ENCODE data around the gene UBR3.
"Not testable (repeated sequence)": the region's sequence is repeated elsewhere in the genome, so short reads cannot be mapped to it uniquely, and the experiment has no call there.

Gene UBR3

DNA sequence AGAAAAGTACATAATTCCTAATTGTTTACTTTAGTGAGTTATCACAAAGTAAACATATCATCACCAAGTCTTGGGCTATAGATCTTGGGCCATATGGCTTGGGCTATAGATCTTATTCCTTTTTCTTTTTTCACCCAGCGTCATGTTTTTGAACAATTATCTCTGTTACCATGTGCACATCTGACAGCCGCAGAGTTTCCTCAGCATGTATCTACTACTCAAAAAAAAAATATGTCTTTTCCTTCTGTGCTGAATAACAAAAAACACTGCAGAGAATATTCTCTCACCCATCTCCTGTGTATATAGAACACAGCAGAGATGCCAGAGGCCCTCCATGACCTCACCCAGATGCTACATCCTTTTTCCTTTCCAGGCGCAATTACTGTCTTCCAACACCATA, 274.5 kb downstream of the UBR3 start:
- Histone ChIP-seq H3K9me3 (ENCODE audit: control insufficient read depth, insufficient read depth, low read length) (no peaks in the 10 kb centered on the region), H3K36me3 (ENCODE audit: control insufficient read depth, insufficient read depth, low read length) (no peaks in the 10 kb centered on the region), H3K27me3 (ENCODE audit: control insufficient read depth, insufficient read depth, low read length) (no peaks in the 10 kb centered on the region), H3K4me1 (ENCODE audit: control insufficient read depth, insufficient read depth, low read length) (0 out of 2 replicates have a peak, but pooled peaks cover 1% of the 10 kb centered on the region), H3K27ac (ENCODE audit: low read length) (no peak overlapping the region), H3K4me3 (ENCODE audit: low read length) (no peak overlapping the region)
- DNase-seq (ENCODE audit: low read depth, low spot score), result no peak
- WGBS (ENCODE audit: insufficient coverage, insufficient read length), result no CpG with 5 or more reads among the region's 3 CpGs

DNA sequence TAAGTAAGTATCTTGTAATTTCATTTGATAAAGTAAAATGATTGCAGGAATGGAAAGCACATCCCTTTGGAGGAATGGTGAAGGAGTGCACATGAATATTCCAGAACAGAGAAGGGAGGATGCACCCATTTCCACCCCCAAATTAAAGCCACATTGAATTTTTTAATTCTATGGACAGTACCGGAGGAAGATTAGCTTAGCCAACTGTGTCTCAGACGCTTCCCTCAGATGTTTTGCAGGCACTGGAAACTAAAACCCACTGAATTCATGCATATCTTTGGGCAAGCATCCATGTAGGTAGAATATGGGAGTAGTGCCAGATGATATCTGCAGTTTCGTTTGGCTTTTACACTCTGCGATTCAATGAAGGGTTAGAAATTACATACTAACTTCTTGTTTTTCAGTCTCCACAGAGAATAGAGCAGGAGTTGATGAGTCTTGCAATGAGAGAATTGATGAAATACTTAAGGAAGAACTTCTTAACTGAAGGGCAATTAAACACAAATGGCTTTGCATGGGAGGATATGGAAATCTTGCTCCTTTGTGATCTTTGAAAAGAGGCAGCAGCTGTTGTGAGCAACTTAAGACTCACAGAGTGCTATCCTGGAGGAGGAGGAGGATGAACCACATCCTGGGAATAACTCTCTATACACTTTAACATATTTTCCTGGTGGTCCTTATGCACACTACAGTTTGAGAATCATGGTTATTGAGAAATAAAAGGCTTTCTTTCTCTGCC, 279.0 kb downstream of the UBR3 start:
- DNase-seq (ENCODE audit: low read depth, low spot score), result peak; percentile 35
- WGBS (ENCODE audit: insufficient coverage, insufficient read length), result no CpG with 5 or more reads among the region's 4 CpGs
- no peak overlapping the region for H3K4me3 ChIP-seq (ENCODE audit: low read length)
- H3K36me3 ChIP-seq (ENCODE audit: control insufficient read depth, insufficient read depth, low read length), result no peaks in the 10 kb centered on the region
- no peak overlapping the region for H3K27ac ChIP-seq (ENCODE audit: low read length)
- H3K9me3 ChIP-seq (ENCODE audit: control insufficient read depth, insufficient read depth, low read length), result no peaks in the 10 kb centered on the region
- 0 out of 2 replicates have a peak, but pooled peaks cover 1% of the 10 kb centered on the region for H3K4me1 ChIP-seq (ENCODE audit: control insufficient read depth, insufficient read depth, low read length)
- no peaks in the 10 kb centered on the region for H3K27me3 ChIP-seq (ENCODE audit: control insufficient read depth, insufficient read depth, low read length)

DNA sequence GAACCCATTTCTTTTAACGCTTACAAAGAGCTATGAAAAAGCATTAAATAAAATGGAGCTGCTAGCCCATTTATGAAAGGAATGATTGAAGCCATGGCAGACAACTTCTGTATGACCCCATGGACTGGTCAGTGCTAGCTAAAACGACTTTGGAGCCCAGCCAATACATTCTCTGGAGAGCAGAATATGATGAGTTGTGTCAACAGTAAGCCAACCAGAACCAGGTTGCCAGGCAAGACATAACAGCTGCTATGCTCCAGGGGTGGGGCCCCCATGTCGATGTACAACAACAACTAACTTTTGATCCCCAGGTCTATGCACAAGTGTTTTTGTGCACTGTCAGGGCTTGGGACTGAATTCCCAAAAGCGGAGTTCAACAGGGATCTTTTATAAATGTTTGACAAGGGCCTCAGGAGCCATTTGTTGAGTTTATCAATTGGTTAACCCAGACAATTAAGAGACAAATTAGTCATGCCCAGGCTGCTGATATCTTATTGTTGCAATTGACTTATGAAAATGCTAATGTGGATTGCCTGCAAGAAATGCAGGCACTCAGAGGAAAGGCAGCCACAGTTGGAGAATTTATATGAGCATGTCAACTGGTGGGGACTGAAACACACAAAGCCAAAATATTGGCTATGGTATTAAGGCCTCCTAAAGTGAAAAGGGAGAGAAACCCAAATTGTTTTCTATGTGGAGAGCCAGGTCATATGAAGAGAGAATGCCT, 286.1 kb downstream of the UBR3 start:
- Histone ChIP-seq H3K27me3 (ENCODE audit: control insufficient read depth, insufficient read depth, low read length) (no peaks in the 10 kb centered on the region), H3K4me1 (ENCODE audit: control insufficient read depth, insufficient read depth, low read length) (no peaks in the 10 kb centered on the region), H3K9me3 (ENCODE audit: control insufficient read depth, insufficient read depth, low read length) (peaks cover 4% of the 10 kb centered on the region), H3K36me3 (ENCODE audit: control insufficient read depth, insufficient read depth, low read length) (no peaks in the 10 kb centered on the region), H3K4me3 (ENCODE audit: low read length) (no peak overlapping the region), H3K27ac (ENCODE audit: low read length) (no peak overlapping the region)
- no peak for DNase-seq (ENCODE audit: low read depth, low spot score)
- WGBS (ENCODE audit: insufficient coverage, insufficient read length), result no CpG with 5 or more reads among the region's 4 CpGs

DNA sequence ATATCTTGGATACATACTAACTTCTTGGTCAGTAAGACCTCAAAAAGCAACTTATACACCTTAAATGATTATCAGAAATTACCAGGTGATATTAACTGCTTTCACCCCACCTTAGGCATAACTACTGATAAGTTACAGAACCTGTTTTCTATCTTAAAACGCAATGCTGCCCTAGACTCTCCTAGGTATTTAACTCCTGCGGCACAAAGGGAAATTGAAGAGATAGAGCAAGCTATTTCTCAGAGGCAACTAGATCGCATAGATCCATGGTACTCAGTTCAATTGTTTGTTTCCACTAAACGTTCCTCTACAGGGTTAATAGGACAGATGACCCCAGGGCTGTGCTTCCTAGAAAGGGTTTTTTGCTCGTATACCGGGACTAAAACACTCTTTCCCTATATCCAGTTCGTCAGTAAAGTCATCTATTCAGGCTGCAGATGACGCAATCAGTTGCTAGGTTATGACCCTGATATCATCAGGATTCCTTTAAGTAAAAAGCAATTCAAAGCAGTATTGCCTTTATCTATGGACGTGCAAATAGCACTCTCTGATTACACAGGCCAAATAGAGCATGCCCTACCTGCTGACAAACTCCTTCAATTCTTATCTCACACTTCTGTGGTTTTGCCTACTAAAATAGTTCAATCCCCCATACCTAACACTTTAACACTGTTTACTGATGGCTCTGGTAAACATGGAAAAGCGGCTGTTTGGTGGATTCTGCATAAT, 288.4 kb downstream of the UBR3 start:
- Histone ChIP-seq H3K27me3 (ENCODE audit: control insufficient read depth, insufficient read depth, low read length) (no peaks in the 10 kb centered on the region), H3K4me3 (ENCODE audit: low read length) (no peak overlapping the region), H3K4me1 (ENCODE audit: control insufficient read depth, insufficient read depth, low read length) (no peaks in the 10 kb centered on the region), H3K9me3 (ENCODE audit: control insufficient read depth, insufficient read depth, low read length) (peaks cover 4% of the 10 kb centered on the region), H3K27ac (ENCODE audit: low read length) (no peak overlapping the region), H3K36me3 (ENCODE audit: control insufficient read depth, insufficient read depth, low read length) (no peaks in the 10 kb centered on the region; the same call in 1 of the 2 replicates)
- WGBS (ENCODE audit: insufficient coverage, insufficient read length), result no CpG with 5 or more reads among the region's 10 CpGs
- no peak for DNase-seq (ENCODE audit: low read depth, low spot score)

DNA sequence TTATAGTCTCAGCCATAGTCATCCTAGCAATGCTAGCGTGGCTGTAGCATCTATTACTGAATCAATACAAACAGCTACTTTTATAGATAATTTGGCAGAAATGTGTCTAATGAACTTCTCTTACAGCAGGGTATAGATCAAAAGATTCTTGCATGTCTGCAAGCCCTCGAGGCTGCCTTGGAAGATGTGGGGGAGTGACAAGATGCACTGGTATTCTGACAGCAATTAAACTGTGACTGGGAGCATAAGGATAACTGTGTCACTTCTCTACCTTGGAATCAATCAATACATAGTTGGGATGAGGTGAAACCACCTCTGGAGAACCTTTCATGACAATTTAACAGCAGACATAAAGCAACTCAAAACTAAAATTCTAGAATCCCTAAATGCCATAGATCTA, 291.4 kb downstream of the UBR3 start:
- H3K9me3 ChIP-seq (ENCODE audit: control insufficient read depth, insufficient read depth, low read length), result no peaks in the 10 kb centered on the region; the same call in 1 of the 2 replicates
- no peak for DNase-seq (ENCODE audit: low read depth, low spot score)
- H3K27ac ChIP-seq (ENCODE audit: low read length), result no peak overlapping the region
- no peaks in the 10 kb centered on the region; the same call in 1 of the 2 replicates for H3K36me3 ChIP-seq (ENCODE audit: control insufficient read depth, insufficient read depth, low read length)
- WGBS (ENCODE audit: insufficient coverage, insufficient read length), result no CpG with 5 or more reads among the region's 2 CpGs
- H3K4me1 ChIP-seq (ENCODE audit: control insufficient read depth, insufficient read depth, low read length), result no peaks in the 10 kb centered on the region
- no peaks in the 10 kb centered on the region for H3K27me3 ChIP-seq (ENCODE audit: control insufficient read depth, insufficient read depth, low read length)
- H3K4me3 ChIP-seq (ENCODE audit: low read length), result no peak overlapping the region

DNA sequence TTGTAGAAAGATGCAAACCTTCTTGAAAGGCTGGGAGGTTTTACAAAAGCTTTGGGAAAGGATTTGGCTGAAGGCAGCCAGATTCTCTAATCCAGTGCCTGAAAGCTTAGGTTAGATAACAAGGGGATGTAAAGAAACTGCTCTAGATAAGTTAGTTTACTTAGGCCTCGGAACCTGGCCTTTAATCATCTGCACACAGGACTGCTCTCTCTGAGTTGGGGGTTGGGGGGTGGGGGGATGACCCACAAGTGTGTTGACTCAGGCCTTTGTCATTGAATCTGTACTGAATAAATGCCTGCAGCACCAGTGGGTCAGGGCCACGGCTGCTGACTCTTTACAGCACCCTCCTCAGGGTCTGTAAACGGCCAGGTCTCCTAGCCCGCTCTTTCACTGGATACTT, 292.1 kb downstream of the UBR3 start:
- no CpG with 5 or more reads among the region's 4 CpGs for WGBS (ENCODE audit: insufficient coverage, insufficient read length)
- H3K4me3 ChIP-seq (ENCODE audit: low read length); H3K9me3 ChIP-seq (ENCODE audit: control insufficient read depth, insufficient read depth, low read length); H3K27me3 ChIP-seq (ENCODE audit: control insufficient read depth, insufficient read depth, low read length); DNase-seq (ENCODE audit: low read depth, low spot score); H3K4me1 ChIP-seq (ENCODE audit: control insufficient read depth, insufficient read depth, low read length); H3K36me3 ChIP-seq (ENCODE audit: control insufficient read depth, insufficient read depth, low read length); H3K27ac ChIP-seq (ENCODE audit: low read length): not testable (repeated sequence)

DNA sequence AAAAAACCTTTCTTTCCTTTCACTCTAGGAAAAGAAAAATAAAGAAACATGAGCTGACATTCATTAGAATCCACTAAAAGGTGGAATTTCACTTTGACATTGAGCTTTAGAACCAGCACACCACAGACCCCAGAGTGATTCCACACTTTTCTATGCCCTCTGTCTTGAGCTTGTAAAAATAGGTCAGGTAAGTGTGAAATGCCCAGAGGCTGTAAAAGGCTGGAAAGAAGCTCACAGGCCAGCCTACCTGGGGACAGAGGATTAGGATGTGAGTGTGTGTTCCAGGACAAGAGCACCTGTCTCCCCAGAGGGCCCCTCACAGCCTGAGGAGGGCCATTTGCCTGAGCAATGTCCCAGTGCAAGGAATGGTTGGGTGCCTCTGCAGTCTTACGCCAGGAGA, 294.4 kb downstream of the UBR3 start:
- Histone ChIP-seq H3K4me1 (ENCODE audit: control insufficient read depth, insufficient read depth, low read length) (no peaks in the 10 kb centered on the region), H3K36me3 (ENCODE audit: control insufficient read depth, insufficient read depth, low read length) (no peaks in the 10 kb centered on the region; the same call in 1 of the 2 replicates), H3K27me3 (ENCODE audit: control insufficient read depth, insufficient read depth, low read length) (no peaks in the 10 kb centered on the region), H3K27ac (ENCODE audit: low read length) (no peak overlapping the region), H3K9me3 (ENCODE audit: control insufficient read depth, insufficient read depth, low read length) (no peaks in the 10 kb centered on the region; the same call in 1 of the 2 replicates), H3K4me3 (ENCODE audit: low read length) (no peak overlapping the region; the same call in 1 of the 2 replicates)
- no CpG with 5 or more reads among the region's 1 CpG for WGBS (ENCODE audit: insufficient coverage, insufficient read length)
- DNase-seq (ENCODE audit: low read depth, low spot score), result no peak

DNA sequence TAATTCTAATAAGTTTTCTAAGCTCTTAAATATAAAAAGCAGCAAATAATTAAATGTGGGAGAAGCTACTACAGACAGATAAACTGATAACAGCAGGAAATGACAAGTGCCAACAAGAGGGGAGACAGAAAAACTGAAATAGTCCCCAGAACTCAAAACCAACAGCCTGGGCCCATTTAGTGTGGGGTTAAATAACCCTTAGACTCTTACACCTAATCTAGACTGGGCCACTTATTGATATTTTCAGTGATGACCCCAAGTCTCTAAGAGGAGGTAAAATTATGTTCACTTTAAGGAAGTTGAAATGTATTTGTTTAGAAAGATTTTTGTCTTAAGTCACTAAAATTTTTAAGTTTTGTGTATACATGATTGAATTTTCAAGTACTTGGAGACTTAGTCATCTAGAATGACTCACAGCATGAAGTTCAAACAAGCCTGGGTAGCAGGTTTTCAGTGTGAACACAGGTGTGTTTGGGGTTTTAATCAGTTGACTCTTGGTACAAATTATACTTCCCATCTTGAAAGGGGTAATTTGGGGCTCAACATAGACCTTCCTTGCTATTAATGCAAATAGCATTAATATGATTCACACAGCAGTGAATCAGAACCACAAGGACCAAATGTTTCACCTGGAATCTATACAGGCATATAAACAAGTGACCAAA, 295.8 kb downstream of the UBR3 start:
- Histone ChIP-seq H3K4me1 (ENCODE audit: control insufficient read depth, insufficient read depth, low read length) (no peaks in the 10 kb centered on the region), H3K36me3 (ENCODE audit: control insufficient read depth, insufficient read depth, low read length) (no peaks in the 10 kb centered on the region; the same call in 1 of the 2 replicates), H3K27me3 (ENCODE audit: control insufficient read depth, insufficient read depth, low read length) (no peaks in the 10 kb centered on the region), H3K9me3 (ENCODE audit: control insufficient read depth, insufficient read depth, low read length) (no peaks in the 10 kb centered on the region; the same call in 1 of the 2 replicates), H3K27ac (ENCODE audit: low read length) (no peak overlapping the region), H3K4me3 (ENCODE audit: low read length) (no peak overlapping the region)
- no peak for DNase-seq (ENCODE audit: low read depth, low spot score)

DNA sequence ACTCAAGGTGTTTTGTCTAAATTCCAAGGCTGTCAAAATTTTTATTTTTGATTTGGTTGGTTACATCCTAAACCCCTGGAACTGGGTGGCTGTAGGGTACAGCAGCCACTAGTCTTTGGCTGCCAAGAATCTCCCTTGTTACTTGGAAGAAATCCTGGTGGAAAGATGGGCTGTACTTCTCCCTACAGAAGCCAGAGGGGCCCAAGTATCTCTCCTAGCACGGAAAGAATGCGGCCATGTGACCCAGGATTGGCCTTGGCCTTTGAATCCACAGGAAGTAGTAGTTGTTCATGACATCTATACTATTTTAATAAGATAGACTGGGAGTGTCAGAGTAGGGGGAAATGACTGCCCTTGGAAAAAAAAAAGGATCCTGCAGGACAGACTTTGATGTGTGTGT, 296.3 kb downstream of the UBR3 start:
- peak; percentile 25 for DNase-seq (ENCODE audit: low read depth, low spot score)
- Histone ChIP-seq H3K36me3 (ENCODE audit: control insufficient read depth, insufficient read depth, low read length) (no peaks in the 10 kb centered on the region; the same call in 1 of the 2 replicates), H3K4me3 (ENCODE audit: low read length) (no peak overlapping the region), H3K9me3 (ENCODE audit: control insufficient read depth, insufficient read depth, low read length) (no peaks in the 10 kb centered on the region; the same call in 1 of the 2 replicates), H3K27me3 (ENCODE audit: control insufficient read depth, insufficient read depth, low read length) (no peaks in the 10 kb centered on the region), H3K4me1 (ENCODE audit: control insufficient read depth, insufficient read depth, low read length) (no peaks in the 10 kb centered on the region), H3K27ac (ENCODE audit: low read length) (no peak overlapping the region)
- WGBS (ENCODE audit: insufficient coverage, insufficient read length), result no CpG with 5 or more reads among the region's 2 CpGs

DNA sequence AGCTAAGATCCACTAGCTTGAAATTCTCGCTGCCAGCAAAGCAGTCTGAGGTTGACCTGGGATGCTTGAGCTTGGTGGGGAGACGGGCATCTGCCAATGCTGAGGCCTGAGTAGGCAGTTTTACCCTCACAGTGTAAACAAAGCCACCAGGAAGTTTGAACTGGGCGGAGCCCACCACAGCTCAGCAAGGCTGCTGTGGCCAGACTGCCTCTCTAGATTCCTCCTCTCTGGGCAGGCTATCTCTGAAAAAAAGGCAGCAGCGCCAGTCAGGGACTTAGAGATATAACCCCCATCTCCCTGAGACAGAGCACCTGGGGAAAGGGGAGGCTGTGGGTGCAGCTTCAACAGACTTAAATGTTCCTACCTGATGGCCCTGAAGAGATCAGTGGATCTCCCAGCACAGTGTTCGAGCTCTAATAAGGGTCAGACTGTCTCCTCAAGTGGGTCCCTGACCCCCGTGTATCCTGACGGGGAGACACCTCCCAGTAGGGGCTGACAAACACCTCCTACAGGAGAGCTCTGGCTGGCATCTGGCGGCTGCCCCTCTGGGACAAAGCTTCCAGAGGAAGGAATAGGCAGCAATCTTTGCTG, 299.0 kb downstream of the UBR3 start:
- H3K27ac ChIP-seq (ENCODE audit: low read length); H3K9me3 ChIP-seq (ENCODE audit: control insufficient read depth, insufficient read depth, low read length); H3K27me3 ChIP-seq (ENCODE audit: control insufficient read depth, insufficient read depth, low read length); H3K4me3 ChIP-seq (ENCODE audit: low read length); DNase-seq (ENCODE audit: low read depth, low spot score); H3K36me3 ChIP-seq (ENCODE audit: control insufficient read depth, insufficient read depth, low read length); H3K4me1 ChIP-seq (ENCODE audit: control insufficient read depth, insufficient read depth, low read length): not testable (repeated sequence)
- WGBS (ENCODE audit: insufficient coverage, insufficient read length), result no CpG with 5 or more reads among the region's 8 CpGs

Data from iPS DF 6.9 (cell line).